Nephron (organoid): ENCODE data around the gene RAB6B.

Experiments used
- H3K27ac Mint-ChIP-seq, 3 experiments: 2 replicates each; pipeline ENCODE4 v1.8.0; 2020; ENCODE audit warnings: mixed read lengths in 3 of 3, mild to moderate bottlenecking in 2 of 3, moderate library complexity in 1 of 3
- H3K27me3 Mint-ChIP-seq: 2 replicates; pipeline ENCODE4 v1.8.0; 2021; ENCODE audit warnings: low read depth, mild to moderate bottlenecking, moderate library complexity, mixed read lengths
- H3K36me3 Mint-ChIP-seq: 2 replicates; pipeline ENCODE4 v1.8.0; 2020; ENCODE audit warnings: low read depth, mixed read lengths
- H3K4me1 Mint-ChIP-seq: 2 replicates; pipeline ENCODE4 v1.8.0; 2020; ENCODE audit warnings: mixed read lengths
- H3K4me3 Mint-ChIP-seq, 3 experiments: 2 replicates each; pipeline ENCODE4 v1.8.0; 2020; ENCODE audit warnings: mild to moderate bottlenecking in 3 of 3, mixed read lengths in 3 of 3, moderate library complexity in 2 of 3
- H3K9me3 Mint-ChIP-seq: 2 replicates; pipeline ENCODE4 v1.8.0; 2020; ENCODE audit warnings: mixed read lengths
- TF ChIP-seq, protein P1 (sequence below), 3 experiments: fragments of 200-600 bp; sonication (generic); IDR thresholded peaks; one replicate each; pipeline ENCODE4 v1.5.0; 2021; ENCODE audit warnings: antibody characterized with exemption in 3 of 3; ENCODE audit not compliant: unreplicated experiment in 3 of 3

RAB6B gene

DNA sequence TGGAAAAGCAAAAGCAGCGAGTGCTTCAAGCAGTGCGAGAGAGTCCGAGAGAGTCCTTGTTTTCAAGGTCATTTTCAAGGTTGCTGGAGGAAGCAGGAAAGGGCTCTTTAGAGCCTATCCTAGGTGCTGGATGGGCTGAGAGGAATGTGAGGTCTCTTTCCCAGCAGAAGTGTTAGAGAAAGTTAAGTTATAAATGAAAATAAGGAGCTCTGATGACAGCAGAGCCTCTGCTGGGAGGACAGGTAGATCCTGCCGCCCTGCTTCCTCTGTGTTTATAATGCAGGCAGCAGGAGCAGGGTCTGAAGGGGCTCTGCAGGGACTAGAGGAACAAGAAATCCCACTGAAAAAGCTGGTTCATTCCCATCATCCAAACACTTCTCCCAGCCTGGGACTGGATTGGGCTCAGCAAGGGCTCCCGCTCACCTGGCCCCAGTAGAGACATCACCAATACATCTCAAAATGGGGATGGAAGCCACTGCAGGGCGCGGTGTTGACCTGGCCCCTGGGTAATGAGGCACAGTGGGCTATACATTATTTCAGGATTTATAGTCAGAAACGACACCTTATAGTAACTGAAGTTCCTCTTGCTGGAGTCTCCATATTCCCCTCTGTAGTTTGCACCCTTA lies 41.5 kb upstream of the RAB6B start:
- Mint-ChIP-seq H3K27me3 (peaks cover 4% of the 10 kb centered on the region), H3K4me1 (peaks cover 42% of the 10 kb centered on the region), H3K36me3 (peaks cover 7% of the 10 kb centered on the region), H3K4me3 (no peak overlapping the region), H3K27ac (no peak overlapping the region), H3K9me3 (no peaks in the 10 kb centered on the region)
- TF ChIP-seq, protein P1, sequence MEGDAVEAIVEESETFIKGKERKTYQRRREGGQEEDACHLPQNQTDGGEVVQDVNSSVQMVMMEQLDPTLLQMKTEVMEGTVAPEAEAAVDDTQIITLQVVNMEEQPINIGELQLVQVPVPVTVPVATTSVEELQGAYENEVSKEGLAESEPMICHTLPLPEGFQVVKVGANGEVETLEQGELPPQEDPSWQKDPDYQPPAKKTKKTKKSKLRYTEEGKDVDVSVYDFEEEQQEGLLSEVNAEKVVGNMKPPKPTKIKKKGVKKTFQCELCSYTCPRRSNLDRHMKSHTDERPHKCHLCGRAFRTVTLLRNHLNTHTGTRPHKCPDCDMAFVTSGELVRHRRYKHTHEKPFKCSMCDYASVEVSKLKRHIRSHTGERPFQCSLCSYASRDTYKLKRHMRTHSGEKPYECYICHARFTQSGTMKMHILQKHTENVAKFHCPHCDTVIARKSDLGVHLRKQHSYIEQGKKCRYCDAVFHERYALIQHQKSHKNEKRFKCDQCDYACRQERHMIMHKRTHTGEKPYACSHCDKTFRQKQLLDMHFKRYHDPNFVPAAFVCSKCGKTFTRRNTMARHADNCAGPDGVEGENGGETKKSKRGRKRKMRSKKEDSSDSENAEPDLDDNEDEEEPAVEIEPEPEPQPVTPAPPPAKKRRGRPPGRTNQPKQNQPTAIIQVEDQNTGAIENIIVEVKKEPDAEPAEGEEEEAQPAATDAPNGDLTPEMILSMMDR (IDR thresholded peaks at IDR 0.05; ENCODE audit: unreplicated experiment in 3 of 3) = no peak

DNA sequence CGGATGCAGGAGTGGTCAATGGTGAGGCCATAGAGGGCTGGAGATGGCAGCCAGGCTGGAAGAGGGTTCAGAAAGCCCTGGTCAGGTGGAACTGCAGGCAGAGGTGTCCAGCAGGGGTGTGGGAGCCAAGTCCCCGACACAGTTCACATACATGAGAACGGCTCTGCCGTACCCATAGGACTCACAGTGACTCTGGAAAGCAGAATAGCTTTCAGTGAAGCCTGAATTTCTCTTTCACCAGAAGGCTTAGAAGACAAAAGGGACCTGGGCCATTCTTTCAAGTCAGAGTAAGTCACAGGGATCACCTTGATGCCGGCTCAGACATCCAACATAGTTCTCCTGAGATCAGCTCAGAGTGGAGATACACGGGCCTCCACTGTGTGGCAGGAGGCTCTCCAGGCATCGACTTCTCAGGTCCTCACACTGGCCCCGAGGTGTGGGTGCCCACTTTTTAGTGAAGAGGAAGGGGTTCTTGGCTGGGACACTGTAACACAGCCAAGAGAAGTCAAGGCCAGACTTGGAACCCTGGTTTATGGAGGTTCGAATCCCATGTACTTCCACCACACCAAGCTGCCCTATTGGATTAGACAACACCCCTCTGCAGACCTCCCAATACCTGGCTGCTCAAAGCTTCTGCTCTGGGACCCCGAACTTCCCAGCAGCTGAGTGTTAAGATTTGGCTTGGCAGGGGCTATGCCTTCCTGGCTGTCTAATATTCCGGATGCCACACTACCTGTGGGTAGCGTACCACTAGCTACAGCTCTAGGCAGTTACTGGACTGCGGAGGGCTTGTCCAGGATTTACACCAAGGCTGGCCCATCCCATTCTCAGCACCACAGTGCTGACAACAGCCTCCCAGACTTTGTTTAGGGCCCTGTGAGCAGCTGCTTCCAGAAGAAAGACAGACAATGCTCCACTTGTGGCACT lies 40.4 kb upstream of the RAB6B start:
- H3K9me3 Mint-ChIP-seq = no peaks in the 10 kb centered on the region
- TF ChIP-seq, protein P1 (IDR thresholded peaks at IDR 0.05; ENCODE audit: unreplicated experiment in 3 of 3) = no peak
- peaks cover 7% of the 10 kb centered on the region for H3K36me3 Mint-ChIP-seq
- H3K27me3 Mint-ChIP-seq = peaks cover 4% of the 10 kb centered on the region
- no peak overlapping the region for H3K4me3 Mint-ChIP-seq
- H3K4me1 Mint-ChIP-seq = peaks cover 33% of the 10 kb centered on the region
- no peak overlapping the region for H3K27ac Mint-ChIP-seq

DNA sequence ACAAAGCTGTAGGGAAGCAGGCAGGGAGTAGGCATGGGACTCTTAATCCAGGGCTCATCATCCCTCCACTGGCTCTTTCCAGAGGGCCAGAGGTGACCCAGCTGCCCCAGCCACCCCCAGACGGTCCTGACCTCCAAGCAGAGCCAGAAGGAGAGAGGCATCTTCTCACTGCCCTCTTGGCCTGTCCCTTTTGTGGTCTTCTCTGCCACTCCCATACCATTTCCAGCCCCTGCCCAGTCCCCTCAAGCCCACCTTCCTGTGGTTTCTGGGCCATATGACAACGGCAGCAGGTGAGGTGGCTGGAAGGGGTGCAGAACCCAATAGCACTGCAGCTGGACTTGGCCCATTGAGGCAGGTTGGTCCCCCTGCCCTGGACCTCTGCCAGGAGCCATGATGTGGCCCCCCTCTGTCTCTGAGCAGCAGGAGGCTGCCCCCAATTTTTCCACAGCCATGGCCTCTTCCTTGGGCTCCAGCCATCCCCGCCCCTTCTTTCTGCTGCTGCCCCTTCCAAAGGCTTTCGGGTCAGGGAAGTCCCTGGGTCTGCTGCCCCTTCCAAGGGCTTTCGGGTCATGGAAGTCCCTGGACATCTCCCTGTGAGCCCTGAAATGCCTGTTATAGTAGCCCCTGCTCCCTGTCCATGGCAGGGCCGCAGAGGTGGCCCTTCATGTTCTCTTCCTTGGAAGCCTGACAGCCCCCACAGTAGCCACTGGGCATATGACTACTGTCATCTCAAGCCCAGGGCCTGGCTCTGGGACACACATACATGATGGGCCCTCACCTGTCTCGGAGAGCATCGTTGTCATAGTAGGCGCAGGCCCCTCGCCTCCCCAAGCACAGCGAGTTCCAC lies 39.5 kb upstream of the RAB6B start:
- Mint-ChIP-seq H3K36me3 (peaks cover 7% of the 10 kb centered on the region), H3K9me3 (no peaks in the 10 kb centered on the region), H3K27ac (no peak overlapping the region), H3K27me3 (peaks cover 4% of the 10 kb centered on the region), H3K4me1 (peaks cover 24% of the 10 kb centered on the region), H3K4me3 (no peak overlapping the region)
- TF ChIP-seq, protein P1 (IDR thresholded peaks at IDR 0.05; ENCODE audit: unreplicated experiment in 3 of 3) = no peak

DNA sequence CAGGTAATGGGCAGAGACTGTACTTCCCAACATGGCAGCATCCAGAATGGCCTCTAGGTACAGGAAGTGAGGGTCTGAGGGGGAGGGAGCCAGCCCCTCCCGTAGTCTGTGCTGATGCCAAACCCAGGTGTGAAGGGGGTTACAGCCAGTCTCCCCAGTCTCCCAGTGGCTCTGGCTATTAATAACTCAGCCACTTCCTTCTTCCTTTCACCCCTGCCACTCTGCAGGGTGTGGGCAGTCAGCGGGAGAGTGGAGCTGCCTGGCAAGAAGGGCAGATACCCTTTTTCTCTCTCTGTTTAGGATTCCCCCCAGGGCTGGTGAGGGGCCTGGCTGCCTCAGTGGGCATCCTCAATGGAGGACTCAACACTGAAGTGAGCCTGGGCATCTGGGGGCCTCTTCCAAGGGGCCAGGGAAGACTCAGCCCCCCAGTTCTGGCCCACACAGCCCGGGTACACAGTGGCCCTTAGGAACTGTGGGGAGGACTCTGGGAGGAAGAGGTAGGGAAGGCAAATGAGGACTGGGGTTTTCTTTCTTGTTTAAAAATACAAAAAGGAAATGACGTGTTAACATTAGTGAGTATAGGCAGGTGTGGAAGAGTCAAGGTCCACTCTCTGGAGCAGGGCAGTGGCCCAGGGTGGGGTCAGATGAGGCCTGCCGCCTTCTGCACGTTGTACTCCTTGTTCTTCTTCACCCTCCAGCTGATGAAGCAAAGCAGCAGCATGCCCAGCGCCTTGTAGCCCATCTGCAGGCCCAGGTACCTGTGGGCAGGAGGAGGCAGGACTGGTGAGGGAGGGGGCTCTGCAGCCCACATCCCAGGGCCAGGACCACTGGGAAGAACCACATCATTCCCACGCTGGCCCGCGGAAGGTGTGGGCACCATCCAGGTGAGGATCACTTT lies 38.6 kb upstream of the RAB6B start:
- no peak overlapping the region for H3K4me3 Mint-ChIP-seq
- H3K27ac Mint-ChIP-seq = no peak overlapping the region
- H3K36me3 Mint-ChIP-seq = peaks cover 7% of the 10 kb centered on the region
- peaks cover 23% of the 10 kb centered on the region for H3K4me1 Mint-ChIP-seq
- peaks cover 6% of the 10 kb centered on the region for H3K27me3 Mint-ChIP-seq
- TF ChIP-seq, protein P1 (IDR thresholded peaks at IDR 0.05; ENCODE audit: unreplicated experiment in 3 of 3) = no peak
- no peaks in the 10 kb centered on the region for H3K9me3 Mint-ChIP-seq
